GM18505 (cell line): ENCODE measurements around the gene XG.

Experiments
- ATAC-seq: cut with Tn5 transposase; IDR thresholded peaks from one replicate; pipeline ENCODE4 v1.9.1; 2021; ENCODE audit not compliant: unreplicated experiment
- POLR2A ChIP-seq: IDR thresholded peaks from 4 replicates; pipeline ENCODE4 v1.6.1; 2011; ENCODE audit warnings: borderline replicate concordance; ENCODE audit not compliant: insufficient read depth, insufficient read length; ENCODE audit errors: extremely low read depth

Gene XG

DNA sequence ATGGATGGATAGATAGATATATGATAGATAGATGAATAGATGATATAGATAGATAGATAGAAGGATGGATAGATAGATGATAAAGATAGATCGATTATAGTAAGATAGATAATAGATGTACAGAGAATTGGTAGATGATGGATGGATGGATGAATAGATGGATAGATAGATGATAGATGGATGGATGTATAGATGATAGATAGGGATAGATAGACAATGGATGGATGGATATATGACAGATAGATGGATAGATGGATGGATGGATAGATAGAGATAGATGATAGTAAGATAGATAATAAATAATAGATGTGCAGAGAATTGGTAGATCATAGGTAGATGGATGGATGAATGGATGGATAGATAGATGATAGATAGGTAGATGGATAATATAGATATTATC, 89.1 kb downstream of the XG start:
- ATAC-seq, result no peak
- TF ChIP-seq POLR2A, result no peak

DNA sequence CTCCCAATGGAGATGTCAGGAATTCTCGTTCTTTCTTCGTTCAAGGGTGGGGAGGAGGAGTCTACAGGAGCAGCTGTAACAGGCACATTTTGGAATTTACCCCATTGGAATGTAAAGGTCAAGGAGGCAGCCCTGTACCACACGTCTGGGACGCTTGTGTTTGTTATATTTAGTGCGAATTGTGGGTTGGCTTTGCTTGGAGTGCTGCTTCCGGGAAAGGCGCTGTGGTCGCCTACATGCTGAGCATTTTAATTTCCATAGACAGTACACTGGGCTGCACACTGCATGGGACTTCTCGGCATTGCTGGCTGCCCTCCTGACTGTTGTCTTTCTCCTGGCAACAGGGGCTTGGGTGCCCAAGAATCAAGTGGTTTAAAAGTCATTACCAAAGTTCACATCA, 89.7 kb downstream of the XG start:
- no peak for TF ChIP-seq POLR2A
- ATAC-seq, result no peak

- no peak for ATAC-seq
- no peak for TF ChIP-seq POLR2A
Observed at GRCh38 chrX:2846992-2847391, 95.2 kb downstream of the XG start.

DNA sequence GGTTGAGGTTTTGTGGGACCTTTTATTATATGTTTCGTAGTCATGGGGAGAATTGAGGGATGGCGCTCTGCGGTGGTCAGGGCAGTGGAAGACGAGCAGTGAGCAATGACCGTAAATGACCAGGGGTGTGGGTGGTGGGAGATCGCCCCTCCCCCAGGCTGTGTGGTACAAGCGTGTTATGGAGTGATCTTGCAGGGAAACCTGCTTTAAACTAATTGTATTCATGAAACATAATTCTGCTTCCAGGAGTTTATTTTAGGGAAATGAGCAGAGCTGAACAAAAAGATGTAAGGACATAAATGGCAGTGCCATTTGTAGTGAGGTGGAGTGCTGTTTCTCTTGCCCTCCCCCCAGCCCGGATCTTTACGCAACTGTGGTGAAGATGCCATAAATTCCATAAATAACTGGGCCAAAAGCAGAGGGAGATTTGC, 97.0 kb downstream of the XG start:
- no peak for TF ChIP-seq POLR2A
- no peak for ATAC-seq

- TF ChIP-seq POLR2A, result no peak
Observed at GRCh38 chrX:2854918-2855317, 103.1 kb downstream of the XG start.

DNA sequence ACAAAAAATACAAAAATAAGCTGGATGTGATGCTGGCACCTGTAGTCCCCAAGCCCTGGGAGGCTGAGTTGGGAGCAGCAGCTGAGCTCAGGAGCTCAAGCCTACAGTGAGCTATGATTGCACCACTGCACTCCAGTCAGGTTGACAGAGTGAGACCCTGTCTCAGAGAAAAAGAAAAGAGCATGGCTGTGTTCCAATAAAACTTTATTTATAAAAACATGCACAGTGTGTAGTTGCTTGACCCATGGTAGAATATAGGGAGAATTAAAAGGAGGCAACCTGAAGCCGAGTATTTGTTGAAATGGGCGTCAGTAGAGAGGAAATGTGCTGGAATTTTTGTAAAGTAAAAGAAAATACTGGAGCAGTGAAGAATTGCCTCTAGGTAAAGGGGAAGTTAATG, 103.9 kb downstream of the XG start:
- ATAC-seq, result no peak
- TF ChIP-seq POLR2A, result no peak

More at GRCh38 chrX:2854918-2855317, 103.1 kb downstream of the XG start:
- ATAC-seq, result no peak

DNA sequence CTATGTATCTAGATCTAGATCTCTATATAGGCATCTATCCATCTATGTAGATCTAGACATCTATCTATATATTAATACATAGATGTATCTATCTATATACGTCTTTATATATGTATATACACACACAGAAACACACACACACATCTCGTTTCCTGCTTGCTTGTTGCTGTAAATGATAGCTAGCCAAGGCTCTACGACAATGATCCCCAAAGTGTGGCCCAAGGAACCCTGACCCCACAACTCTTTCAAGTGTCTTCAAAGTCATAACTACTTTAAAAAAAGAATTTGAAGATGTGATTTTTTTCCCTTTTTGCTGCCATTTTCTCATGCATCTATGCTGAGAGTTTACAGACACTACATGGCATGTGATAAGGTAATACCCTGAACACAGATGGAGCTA, 105.7 kb downstream of the XG start:
- ATAC-seq, result no peak
- TF ChIP-seq POLR2A, result no peak

GRCh38 chrX:2859197-2859797, 107.5 kb downstream of the XG start:
- no peak for TF ChIP-seq POLR2A
- no peak for ATAC-seq

GRCh38 chrX:2862404-2862803, 110.6 kb downstream of the XG start:
- ATAC-seq, result no peak
- no peak for TF ChIP-seq POLR2A

DNA sequence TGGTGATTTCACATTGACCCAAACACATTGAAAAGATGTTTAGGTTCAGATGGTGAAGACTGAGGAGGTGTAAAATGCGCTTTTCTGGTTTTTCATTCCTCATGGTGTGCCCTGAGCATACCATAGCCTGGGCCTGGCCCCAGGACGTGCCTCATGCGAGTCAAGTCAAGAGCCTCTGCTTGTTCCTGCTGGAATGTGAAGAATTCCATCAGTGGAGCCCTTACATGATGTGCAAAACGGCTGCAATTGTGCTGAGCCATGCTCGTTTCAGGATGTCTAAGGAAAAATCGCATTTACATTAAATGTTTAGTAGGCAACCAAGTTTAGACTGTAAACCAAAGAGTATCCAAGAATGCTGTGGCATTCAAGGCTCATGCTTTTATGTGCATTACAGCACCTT, 111.8 kb downstream of the XG start:
- no peak for TF ChIP-seq POLR2A
- ATAC-seq, result no peak
